ENCODE measurements around the gene DAPK2.
"Not testable (repeated sequence)": the region's sequence is repeated elsewhere in the genome, so short reads cannot be mapped to it uniquely, and the experiment has no call there.

The DAPK2 gene

DNA sequence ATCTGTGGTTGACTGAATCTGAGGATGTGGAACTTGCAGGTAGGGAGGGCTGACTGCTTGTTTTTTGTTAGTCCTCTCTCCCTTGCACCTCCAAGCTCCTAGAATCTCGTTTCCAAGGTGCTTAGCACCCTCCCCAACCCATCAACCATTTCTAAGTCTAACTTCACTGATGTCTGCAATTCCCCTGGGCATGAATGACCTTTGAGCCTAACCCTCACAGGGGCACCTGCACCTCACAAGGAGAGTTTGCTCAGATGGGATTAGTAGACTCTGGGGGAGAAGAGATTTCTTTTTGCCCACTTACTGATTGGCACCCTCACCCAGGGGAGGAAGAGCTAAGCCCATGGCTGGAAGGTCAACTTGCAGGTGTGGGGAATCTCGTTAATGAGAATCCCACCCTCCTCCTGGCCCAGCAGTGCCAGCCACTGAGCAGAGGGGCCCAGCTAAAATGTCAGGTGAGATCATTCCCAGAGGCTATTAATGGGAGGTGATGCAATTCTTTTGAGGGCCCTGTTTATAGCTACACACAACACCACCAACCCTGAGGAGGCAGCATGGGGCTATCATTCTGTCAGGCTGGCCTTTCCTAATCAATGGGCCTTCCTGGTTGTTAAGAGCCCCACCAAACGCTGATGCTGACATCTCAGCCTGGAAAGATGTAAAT lies 130.9 kb downstream of the DAPK2 start:
- no peak for DNase-seq (ENCODE audit: low spot score)

DNA sequence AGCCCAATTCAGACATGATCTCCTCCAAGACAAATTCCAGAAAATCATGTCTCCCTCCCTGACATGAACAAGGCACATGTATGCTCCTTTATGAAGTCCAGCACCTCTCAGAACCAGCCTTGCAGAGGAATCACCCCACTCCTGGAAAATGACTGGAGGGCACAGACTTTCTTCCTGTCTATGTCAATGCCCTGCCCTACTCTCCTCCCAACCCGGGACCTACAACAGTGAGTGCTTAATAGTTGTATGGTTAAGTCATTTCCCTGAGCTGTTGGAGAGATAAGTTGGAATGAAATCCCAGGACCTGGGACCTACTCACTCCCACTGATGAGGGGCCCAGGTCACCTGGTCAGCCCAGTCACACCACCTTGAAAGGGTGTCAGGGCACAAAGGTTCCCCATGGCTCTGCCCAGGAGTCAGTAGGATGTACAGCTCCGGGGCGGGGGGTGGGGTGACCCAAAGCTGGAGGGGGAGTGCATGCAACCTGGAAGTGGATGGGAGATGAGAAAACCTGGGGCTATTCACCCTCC lies 132.4 kb downstream of the DAPK2 start:
- no peak for DNase-seq (ENCODE audit: low spot score)

DNA sequence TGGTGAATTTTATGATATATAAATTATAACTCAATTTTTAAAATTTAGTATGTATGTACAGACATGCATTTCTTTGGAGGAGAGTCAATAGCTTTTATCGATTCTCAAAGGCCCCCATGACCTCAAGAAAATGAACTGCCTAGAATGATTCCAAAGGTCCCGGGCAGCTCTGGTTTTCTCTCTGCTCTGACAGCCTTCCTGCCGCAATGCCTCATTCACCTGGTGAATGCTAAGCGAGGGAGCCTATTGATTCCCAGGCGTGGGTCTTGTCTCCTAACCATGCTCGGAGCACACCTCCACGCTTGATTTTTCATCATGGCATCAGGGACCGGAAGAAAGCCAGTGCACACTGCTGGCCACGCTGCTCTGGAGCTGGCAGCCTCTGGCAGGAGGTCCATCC lies 132.9 kb downstream of the DAPK2 start:
- DNase-seq (ENCODE audit: low spot score) = no peak

DNA sequence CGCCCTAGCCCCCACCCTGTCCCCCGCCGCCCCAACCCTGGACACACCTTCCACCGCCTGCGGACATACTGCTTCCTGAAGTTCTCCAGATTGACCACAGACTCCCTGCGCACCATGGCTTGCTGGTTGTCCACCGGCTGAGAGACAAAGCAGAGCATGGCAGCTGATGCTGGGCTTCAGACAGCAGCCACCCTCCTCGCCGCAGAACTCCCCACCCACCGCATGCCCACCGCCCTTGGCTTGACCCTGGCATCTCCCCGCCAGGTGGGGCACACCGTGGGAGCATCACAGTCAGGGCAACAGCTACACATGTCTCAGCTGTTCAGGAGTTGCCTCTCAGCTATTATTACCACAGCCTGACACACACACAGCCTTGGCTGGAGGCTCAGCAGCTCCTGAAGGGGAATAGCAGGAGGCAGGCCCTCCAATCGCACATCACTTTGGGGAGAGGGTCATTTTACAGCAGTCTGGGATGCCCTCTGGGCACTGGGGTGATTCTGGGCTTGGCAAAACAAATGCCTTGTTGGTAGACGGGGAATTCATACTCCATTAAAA lies 134.1 kb downstream of the DAPK2 start:
- DNase-seq (ENCODE audit: low spot score) = no peak

DNA sequence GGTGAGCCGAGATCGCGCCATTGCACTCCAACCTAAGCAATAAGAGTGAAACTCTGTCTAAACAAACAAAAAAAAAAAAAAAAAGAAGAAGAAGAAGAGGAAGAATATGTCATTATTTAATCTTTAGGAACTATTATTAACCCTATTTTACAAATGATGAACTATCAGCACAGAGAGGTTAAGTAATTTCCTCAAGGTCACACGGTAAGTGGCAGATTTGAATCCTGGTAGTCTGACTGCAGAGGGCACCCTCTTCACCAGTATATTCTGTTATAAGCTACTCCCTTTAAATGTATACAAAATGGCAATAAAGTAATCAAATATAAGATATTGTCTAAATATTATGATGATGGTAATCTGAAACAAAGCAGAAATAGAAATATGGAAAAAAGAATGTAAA lies 135.1 kb downstream of the DAPK2 start:
- DNase-seq (ENCODE audit: low spot score) = no peak

DNA sequence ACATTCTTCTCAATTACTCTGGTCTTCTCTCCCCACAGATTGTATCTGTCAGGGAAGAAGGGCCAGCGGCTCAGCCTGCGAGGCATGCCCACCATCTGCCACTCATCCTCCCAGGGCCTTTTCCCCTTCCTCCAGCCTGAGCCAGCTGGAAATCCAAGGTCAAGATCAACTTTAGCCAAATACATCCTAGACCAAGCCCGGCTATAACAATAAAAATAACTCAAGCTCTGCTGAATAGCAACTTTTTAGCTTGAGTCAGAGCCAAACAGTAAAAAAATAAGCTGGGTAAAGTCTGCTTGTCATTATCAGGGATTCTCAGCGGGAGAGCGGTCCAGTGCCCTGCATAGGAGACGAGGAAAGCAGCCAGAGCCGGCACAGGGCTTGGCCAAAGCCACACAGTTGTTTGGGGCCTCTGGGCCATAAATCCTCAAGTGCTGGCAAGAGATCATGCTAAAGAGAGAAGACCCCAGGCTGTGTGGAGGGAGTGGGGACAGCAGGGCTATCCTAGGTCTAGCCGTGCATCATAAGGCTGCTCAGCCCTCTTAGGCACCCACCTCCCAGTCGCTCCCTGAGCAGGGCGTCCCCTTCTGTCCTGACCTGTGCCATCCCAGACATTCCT lies 136.4 kb downstream of the DAPK2 start:
- DNase-seq (ENCODE audit: low spot score) = no peak

DNA sequence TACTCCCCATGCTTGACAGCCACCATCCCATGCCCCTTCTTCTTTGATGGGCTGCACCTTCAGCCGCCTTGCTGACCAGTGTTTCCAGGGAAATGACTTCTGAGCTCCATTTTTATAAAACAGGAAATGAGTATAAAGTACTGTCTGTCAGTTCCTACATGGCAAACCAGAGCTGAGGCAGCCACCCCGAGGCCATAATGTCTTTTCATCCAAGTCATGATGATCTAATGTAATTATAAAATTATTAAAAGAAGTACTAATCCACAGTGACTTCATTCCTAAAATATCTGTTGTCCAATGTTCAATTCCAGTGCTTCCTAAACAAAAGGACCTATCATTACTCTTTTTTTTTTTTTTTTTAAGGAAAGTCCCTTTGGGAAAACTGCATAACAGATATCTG lies 137.3 kb downstream of the DAPK2 start:
- no peak for DNase-seq (ENCODE audit: low spot score)

DNA sequence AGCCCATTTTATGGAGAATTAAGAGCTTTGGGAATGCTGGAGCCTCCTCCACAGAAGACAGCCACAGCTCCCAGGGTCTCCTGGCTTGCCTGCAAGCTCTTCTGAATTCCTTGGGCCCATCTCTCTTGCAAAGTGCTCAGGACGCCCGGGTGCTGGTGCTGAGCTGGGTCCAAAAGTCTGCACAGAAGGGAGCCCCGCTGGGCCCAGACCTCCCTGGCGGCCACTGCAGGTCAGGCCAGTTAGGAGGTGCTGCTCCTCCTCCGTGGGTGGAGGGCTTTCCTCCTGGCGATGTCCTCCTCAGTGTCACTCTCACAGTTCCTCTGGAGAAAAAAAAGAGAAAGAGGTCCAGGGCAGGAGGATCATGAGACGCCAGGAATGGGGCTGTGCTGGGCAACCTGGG lies 138.0 kb downstream of the DAPK2 start:
- no peak for DNase-seq (ENCODE audit: low spot score)

DNA sequence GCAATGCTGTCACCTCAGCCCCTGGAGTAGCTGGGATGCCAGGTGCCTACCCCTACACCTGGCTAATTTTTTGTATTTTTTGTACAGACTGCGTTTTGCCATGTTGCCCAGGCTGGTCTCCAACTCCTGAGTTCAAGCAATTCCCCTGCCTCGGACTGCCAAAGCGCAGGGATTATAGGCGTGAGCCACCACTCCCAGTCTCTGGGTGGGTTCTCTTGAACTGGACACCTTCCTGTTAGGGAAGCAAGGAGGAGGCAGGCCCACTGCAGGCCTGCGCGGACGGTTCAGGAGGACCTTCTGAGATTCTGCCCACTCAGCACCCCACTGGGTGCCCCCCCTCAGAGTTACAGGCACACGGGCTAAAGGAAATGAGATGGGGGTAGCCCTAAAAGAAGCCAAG lies 138.8 kb downstream of the DAPK2 start:
- DNase-seq (ENCODE audit: low spot score) = no peak

DNA sequence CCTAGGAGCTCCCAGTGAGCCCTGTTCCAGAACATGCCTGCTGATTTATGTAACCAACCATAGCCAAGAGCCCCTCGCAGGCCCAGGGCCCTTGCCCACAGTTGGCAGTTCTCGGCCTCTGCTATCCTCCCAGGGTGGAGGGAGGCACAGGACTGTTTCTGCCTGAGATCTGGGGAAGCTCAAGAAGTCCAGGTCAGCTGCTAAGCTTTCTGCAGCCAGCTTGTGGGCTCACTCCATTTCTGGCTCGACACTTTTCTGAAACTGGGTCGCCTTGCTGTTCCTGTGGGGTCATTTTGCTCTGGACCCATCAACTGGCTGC lies 140.1 kb downstream of the DAPK2 start:
- DNase-seq (ENCODE audit: low spot score) = no peak

DNA sequence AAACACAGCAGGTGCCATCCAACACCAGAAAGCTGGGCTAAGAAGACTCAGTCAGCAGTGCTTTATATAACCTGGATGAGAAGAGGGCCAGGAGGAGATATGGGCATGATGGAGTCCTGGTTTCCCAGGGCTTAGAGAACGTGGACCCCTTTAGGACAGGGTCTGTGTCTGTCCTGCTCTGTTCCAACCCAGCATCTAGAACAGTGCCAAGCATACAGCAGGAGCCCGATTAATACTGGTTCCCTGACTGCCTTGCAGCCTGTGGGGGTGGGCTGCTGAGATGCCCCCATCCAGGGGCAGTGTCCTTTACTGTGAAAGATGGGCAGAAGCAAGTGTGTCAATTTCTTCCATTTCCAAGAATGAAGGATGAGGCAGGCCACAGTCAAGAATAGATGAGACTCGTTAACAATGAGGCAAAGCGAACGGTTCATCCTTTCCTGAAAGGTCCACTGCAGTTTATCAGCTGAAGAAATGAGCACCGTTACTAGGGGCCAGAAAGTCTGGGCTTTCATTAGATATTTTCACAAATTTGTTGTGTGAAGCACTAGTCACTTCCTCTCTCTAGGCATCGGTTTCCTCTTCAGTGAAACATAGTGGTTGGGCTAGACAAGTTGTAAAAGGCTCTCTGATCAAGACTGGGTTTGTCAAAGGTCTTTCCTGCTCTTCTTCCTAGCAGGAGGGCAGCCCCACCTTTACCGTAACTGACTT lies 140.6 kb downstream of the DAPK2 start:
- DNase-seq (ENCODE audit: low spot score) = no peak

DNA sequence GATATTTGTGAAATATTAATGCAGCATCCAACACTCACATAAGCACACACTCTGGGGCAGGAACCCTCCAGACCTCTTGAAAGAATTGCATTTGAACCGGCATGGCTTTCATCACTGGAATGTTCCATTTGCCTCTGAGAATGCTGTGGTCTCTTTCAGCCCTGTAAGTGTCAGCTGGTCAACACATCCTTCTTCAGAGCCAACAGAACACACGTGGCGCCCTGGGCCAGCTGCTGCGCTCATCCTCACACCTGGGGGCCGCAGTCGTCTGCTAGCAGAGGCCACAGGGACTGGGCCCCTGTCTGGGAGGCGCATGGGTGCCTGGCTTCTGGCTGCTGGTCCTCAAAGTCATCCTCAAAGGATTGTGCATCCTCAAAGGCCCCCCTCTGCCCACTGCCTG lies 141.2 kb downstream of the DAPK2 start:
- DNase-seq (ENCODE audit: low spot score) = no peak

DNA sequence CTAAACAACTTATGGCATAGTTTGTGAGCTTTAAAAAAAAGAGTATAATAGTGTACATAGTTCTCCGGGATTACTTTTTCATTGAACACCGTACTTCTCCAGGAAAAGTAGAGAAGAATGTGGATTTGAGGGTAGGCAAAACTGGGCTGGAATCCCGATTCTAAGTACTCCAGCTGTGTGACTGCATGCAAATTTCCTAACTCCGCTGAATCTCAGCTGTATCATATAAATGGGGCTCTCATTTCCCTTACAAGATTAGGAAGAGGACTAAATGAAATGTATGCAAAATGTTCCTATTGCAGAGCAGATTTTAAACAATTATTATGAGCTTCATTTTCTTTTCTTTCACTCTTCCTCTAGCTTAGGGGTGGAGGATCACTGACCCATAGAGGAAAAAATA lies 142.2 kb downstream of the DAPK2 start:
- DNase-seq (ENCODE audit: low spot score) = no peak

DNA sequence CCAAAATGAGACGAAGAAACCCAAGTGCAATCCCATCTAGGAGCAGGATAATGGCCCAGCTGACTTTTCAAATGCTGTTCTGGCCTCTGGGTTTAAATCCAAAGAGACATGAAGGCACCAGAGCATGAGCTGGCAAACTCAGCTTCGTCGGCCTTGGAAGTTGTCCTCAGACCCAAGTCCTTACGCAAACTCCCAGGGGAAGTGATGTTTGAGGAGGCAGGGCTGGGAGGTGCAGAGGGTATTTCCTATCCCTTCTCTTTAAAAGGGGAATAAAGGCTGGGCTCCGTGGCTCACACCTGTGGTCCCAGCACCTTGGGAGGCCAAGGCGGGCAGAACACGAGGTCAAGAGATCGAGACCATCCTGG lies 143.6 kb downstream of the DAPK2 start:
- no peak for DNase-seq (ENCODE audit: low spot score)

DNA sequence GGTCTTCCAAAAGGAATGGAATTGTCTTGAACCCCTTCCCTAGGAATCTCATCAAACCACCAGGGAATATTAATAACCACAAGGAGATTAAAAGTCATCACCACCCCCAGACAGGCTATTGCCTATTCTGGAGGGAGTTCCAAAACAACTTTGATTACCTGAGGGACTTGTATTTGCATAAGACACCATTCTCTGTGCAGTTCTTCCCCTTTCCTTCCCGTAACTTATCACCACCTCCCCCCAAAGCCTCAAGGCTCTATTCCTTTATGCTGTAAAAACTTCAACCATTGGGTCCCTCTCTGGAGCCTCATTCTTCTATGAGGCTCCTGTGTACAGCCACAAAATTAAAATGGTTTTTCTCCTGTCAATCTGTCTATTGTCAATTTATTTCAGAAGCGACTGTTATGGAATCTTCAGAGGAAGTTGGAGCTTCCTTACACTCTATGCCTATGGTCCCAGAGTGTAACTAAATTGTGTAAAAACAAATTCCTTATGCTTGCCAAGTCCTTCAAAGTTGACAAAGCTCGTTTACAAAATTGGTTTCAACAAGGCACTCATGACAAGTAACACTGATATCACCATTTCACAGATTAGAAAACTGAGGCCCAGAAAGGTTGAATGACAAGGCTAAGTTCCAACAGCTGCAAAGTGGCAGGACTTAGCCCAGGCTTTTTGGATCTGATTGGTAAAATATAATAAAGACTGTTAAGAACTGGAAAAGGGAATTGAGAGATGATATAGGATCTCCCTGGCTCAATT lies 144.2 kb downstream of the DAPK2 start:
- no peak for DNase-seq (ENCODE audit: low spot score)

DNA sequence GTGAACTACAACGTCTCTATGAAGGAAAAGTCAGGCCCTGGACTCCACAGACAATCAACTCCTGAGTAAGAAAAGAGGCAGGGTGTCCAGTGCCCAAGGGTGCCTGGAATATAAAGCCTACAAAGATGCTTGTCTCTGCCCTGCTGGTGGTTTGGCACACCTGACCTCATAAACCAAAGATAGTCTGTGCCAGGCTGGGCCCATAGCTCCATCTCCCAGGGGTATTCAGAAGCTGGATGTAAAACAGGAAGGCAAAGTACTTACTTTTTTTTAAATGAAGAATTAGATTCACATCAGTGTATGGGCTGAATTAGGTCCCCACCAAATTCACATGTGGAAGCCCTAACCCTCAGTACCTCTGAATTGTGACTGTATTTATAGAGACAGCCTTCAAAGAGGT lies 146.0 kb downstream of the DAPK2 start:
- DNase-seq (ENCODE audit: low spot score) = no peak

DNA sequence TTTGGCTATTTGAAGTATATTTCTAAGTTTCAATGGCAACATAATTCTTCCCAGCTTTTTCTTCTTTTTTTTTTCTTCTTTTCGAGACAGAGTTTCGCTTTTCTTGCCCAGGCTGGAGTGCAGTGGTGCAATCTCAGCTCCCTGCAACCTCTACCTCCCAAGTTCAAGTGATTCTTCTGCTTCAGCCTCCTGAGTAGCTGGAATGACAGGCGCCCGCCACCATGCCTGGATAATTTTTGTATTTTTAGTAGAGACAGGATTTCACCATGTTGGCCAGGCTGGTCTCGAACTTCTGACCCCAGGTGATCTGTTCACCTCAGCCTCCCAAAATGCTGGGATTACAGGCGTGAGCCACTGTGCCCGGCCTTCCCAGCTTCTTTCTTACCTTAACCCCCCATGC lies 146.7 kb downstream of the DAPK2 start:
- DNase-seq (ENCODE audit: low spot score) = not testable (repeated sequence)

DNA sequence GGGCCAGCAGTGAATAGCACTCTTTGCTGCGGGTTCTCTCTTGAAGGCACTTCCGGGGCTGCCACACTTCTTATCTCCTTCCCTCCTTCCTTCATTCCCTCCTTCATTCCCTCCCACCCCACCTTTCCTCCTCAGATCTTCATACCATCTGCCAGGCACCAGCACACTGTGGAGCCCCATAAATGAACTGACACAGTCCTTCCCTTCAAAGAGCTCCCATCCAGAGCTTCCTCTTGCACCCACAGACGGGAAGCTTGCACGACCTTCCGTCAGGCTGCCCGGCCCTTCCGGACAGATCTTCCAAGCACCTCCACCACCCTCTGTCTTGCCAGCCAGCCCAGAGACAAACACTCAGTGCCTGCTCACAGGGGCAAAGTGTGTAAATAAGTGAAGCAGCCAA lies 147.1 kb downstream of the DAPK2 start:
- no peak for DNase-seq (ENCODE audit: low spot score)

DNA sequence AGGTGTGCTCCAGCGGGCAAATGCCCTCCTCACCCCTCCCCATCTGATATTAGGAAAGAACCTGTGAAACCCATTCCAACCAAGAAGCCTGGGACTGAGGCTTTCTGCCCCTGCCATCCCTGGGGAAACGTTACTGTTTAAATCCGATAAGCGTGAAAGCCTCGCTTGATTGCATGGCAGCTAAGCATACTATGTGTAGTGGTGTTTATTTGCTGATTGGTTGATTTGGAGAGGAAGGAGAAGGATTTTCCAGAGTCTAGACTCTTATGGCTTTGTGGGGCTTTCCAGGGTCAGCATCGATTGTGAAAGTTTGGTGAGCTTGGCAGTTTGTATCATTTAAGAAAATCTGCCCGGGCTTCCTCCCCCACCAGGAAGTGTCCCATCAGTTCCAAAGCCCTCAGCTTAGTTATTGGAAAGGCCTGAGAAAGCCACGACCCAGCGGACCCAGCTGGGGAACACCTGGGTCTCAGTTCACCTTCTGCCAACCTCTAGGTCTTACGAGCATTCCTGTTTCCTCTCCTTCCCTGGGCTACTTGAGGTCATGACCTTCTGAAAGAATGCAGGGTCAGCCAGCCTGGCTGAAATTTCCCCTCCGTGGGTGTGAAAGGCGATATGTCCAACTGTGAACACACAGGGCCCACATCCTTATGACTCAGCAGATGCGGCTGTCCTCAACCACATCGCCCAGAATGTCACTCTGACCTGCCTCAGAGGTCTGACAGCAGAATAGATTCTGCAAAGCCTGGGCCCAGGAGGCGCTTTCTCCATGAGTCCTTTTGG lies 149.8 kb downstream of the DAPK2 start:
- no peak for DNase-seq (ENCODE audit: low spot score)

DNA sequence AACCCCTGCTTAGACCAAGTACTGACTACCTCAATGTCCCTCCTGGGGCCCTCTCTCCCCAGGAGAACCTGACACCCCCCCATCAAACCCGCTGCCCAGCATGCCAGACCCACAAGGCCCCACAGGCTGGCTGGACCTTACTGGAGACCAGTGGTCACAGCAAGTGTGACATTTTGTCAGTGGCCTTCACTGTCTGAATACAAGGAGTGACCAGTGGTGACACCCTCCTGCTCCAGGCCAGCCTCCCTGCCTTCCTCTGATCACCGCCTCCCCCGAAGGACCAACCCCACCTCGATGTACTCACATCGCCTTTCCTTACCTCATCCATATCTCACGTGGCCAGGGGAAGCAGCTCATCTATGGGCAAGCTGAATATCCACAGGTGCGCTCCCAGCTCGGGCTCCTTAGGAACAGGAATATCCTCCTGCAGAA lies 150.5 kb downstream of the DAPK2 start:
- no peak for DNase-seq (ENCODE audit: low spot score)

DNA sequence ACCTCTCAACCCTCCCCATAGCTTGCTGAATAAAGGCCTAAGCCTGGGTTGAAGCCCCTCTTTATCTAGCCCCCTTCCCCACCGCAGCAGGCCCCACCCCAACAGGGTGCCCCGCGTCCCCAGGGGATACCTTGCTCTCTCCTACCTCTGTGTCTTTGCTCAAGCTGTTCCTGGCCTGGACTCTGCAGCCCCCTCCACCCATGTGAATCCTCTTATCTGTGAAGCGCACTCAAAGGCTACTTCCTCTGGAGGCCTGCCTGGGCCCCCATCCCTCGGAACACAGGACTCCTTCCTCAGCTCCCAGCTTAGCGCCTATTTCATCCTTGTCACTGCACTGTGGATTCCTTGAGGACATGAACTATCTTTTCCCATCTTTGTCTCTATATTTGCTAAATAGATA lies 151.1 kb downstream of the DAPK2 start:
- no peak for DNase-seq (ENCODE audit: low spot score)

DNA sequence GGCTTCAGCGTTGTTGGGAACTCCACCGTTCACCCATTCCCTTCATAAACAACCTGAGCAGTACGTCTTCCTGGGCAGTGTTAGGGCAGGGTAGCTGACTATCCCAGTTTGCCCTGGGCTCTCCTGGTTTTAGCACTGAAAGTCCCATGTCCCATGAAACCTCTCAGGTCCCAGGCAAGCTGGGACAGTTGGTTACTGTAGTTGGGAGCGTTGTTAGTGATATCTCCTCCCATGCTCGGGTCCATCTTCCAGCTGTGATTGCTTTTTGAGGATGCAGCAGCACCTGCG lies 151.7 kb downstream of the DAPK2 start:
- DNase-seq (ENCODE audit: low spot score) = no peak
